K562 (cell line): ENCODE measurements around the gene MECR. TPM values are rescaled to one million over a fixed set of nuclear protein-coding genes. Genes with fewer than 3 reads are reported as not detected.

ENCODE experiments used
- CBX5 ChIP-seq: IDR thresholded peaks from 2 replicates; pipeline ENCODE4 v1.6.1; 2014; ENCODE audit warnings: low read depth, borderline replicate concordance
- CTBP1 ChIP-seq: fragments of 450-650 bp; IDR thresholded peaks from 2 replicates; pipeline ENCODE4 v1.6.1; 2016; ENCODE audit warnings: borderline replicate concordance
- CXXC5 ChIP-seq: fragments of 250-450 bp; sonication (Bioruptor Pico); IDR thresholded peaks from 2 replicates; pipeline ENCODE4 v1.8.0; 2022; ENCODE audit warnings: inconsistent platforms, mild to moderate bottlenecking, moderate library complexity
- ELK3 ChIP-seq: fragments of 450-650 bp; formaldehyde crosslinking; IDR thresholded peaks from 2 replicates; pipeline ENCODE4 v1.4.0; 2020; ENCODE audit warnings: mild to moderate bottlenecking
- FOXA1 ChIP-seq: fragments of 450-650 bp; IDR thresholded peaks from 2 replicates; pipeline ENCODE4 v1.6.1; 2016; ENCODE audit warnings: mild to moderate bottlenecking, borderline replicate concordance
- IRF1 ChIP-seq: sonication (generic); formaldehyde crosslinking; IDR thresholded peaks from 2 replicates; pipeline ENCODE4 v1.8.0; 2022; ENCODE audit warnings: missing genetic modification reagents, mild to moderate bottlenecking, borderline replicate concordance
- JUNB ChIP-seq: fragments of 450-650 bp; formaldehyde crosslinking; conservative IDR thresholded peaks from 2 replicates; pipeline ENCODE4 v1.4.0; 2020; ENCODE audit warnings: mild to moderate bottlenecking
- MAFG ChIP-seq: fragments of 450-650 bp; conservative IDR thresholded peaks from 2 replicates; pipeline ENCODE4 v1.6.1; 2016; ENCODE audit warnings: missing genetic modification characterization, missing compliant biosample characterization
- MBD2 ChIP-seq: sonication (generic); IDR thresholded peaks from 2 replicates; pipeline ENCODE4 v1.6.1; 2016; ENCODE audit warnings: low read depth, borderline replicate concordance
- MECOM ChIP-seq: fragments of 250-450 bp; sonication (Bioruptor Pico); IDR thresholded peaks from 2 replicates; pipeline ENCODE4 v1.8.0; 2022; ENCODE audit warnings: inconsistent platforms
- MEF2D ChIP-seq: conservative IDR thresholded peaks from 2 replicates; pipeline ENCODE4 v1.6.1; 2016; ENCODE audit warnings: low read depth, missing genetic modification characterization, missing compliant biosample characterization
- MLX ChIP-seq, 2 experiments: fragments of 450-650 bp in 1 of 2; sonication (generic) in 1 of 2; formaldehyde crosslinking; conservative IDR thresholded peaks; 2 replicates each; pipeline versions ENCODE4 v1.4.0 to v1.8.1; 2020 to 2022; ENCODE audit warnings: mild to moderate bottlenecking in 1 of 2, missing genetic modification reagents in 1 of 2
- NUFIP1 ChIP-seq: fragments of 450-650 bp; IDR thresholded peaks from 2 replicates; pipeline ENCODE4 v1.6.1; 2018; ENCODE audit not compliant: partially characterized antibody
- PYGO2 ChIP-seq: fragments of 450-650 bp; IDR thresholded peaks from 2 replicates; pipeline ENCODE4 v1.6.1; 2016; ENCODE audit warnings: mild to moderate bottlenecking, missing genetic modification characterization, moderate library complexity, missing compliant biosample characterization
- RBFOX2 ChIP-seq: fragments of 200-400 bp; formaldehyde crosslinking; IDR thresholded peaks from 2 replicates; pipeline ENCODE4 v1.6.1; 2017; ENCODE audit warnings: low read depth, mild to moderate bottlenecking, low read length, moderate library complexity
- SREBF2 ChIP-seq: sonication (generic); formaldehyde crosslinking; IDR thresholded peaks from 2 replicates; pipeline ENCODE4 v1.4.0; 2020; ENCODE audit warnings: mild to moderate bottlenecking, missing genetic modification reagents
- U2AF2 ChIP-seq: fragments of 200-400 bp; formaldehyde crosslinking; optimal IDR thresholded peaks from 2 replicates; pipeline ENCODE3; 2017; ENCODE audit warnings: low read depth, mild to moderate bottlenecking, low read length
- ZBTB49 ChIP-seq: sonication (generic); formaldehyde crosslinking; IDR thresholded peaks from 2 replicates; pipeline ENCODE4 v1.8.0; 2022; ENCODE audit warnings: missing genetic modification reagents, mild to moderate bottlenecking, borderline replicate concordance
- ZHX1 ChIP-seq: fragments of 150-350 bp; conservative IDR thresholded peaks from 2 replicates; pipeline ENCODE4 v1.6.1; 2014; ENCODE audit warnings: low read length
- ZNF184 ChIP-seq: sonication (generic); formaldehyde crosslinking; IDR thresholded peaks from 2 replicates; pipeline ENCODE4 v1.5.0; 2020; ENCODE audit warnings: missing genetic modification reagents
- ZNF589 ChIP-seq: fragments of 200-800 bp; sonication (Bioruptor generic); IDR thresholded peaks from 2 replicates; pipeline ENCODE4 v1.6.1; 2016; ENCODE audit warnings: low read depth, missing genetic modification characterization, missing compliant biosample characterization
- ZZZ3 ChIP-seq: fragments of 450-650 bp; IDR thresholded peaks from 2 replicates; pipeline ENCODE4 v1.6.1; 2016; ENCODE audit warnings: antibody characterized with exemption, mild to moderate bottlenecking, moderate library complexity
- polyA plus RNA-seq, 8 experiments: library from polyadenylated mRNA; depleted of rRNA in 4 of 8; stranded (reverse) in 5 of 8; unstranded in 3 of 8; fragments of >200 nt; fragmentation: Nextera tagmentation in 2 of 8; fragmentation: Illumina TruSeq in 1 of 8; extraction: Ambion mirVana in 2 of 8; extraction: Trizol in 1 of 8; gene quantifications; 2 replicates each; pipeline versions ENCODE4 v1.2.1 to v1.2.3, GENCODE V29; 2011 to 2014; ENCODE audit warnings: inconsistent platforms in 1 of 8, missing spikeins in 1 of 8
- total RNA-seq, 7 experiments: library from RNA; depleted of rRNA in 6 of 7; stranded (reverse); fragments of >200 nt in 6 of 7; fragmentation: Illumina TruSeq in 2 of 7; extraction: Trizol in 2 of 7; gene quantifications; 2 replicates each; pipeline versions ENCODE4 v1.2.1 to v1.2.3, GENCODE V29; 2011 to 2021; ENCODE audit warnings: low replicate concordance in 1 of 7

Gene MECR
- total and polyA plus RNA-seq, 9 of the 15 experiments (the other 6 are each of a cell fraction or from before 2014, with no cell fraction given), result 10.4 to 58.6 (median 42.9) TPM

GRCh38 chr1:29259802-29260441, 29.2 kb upstream of the MECR start (continued):
- TF ChIP-seq MAFG (tag) (no peak), ZNF184 (no peak), MEF2D (tag) (no peak), JUNB (CRISPR knock-in tag) (no peak), SREBF2 (CRISPR knock-in tag) (no peak), ELK3 (CRISPR knock-in tag) (no peak), MLX (CRISPR knock-in tag; conservative IDR thresholded peaks at IDR 0.05) (no peak), CXXC5 (peak; percentile 67), MECOM (no peak), FOXA1 (no peak), ZHX1 (no peak), PYGO2 (tag) (no peak), CBX5 (no peak), RBFOX2 (0 out of 2 replicates have a peak, but pooled peaks have one; percentile 26), ZNF589 (CRISPR knock-in tag) (no peak), ZZZ3 (no peak), U2AF2 (no peak), NUFIP1 (no peak), CTBP1 (peak; percentile 25; the same call in 1 of the 2 replicates), MBD2 (no peak), ZBTB49 (CRISPR knock-in tag) (no peak), IRF1 (CRISPR knock-in tag) (no peak)
